Heart left ventricle (tissue), 16 donors: ENCODE data around the gene TSHZ1. TPM values are rescaled to one million over a fixed set of nuclear protein-coding genes. Genes with fewer than 3 reads are reported as not detected.

ENCODE experiments used
- ATAC-seq, 4 donors: fragments of 200-7000 bp; cut with Tn5 transposase; one replicate each; pipeline ENCODE4 v1.9.1; 2020 to 2022; ENCODE audit warnings: moderate library complexity in 4 of 4, mild to moderate bottlenecking in 3 of 4, moderate number of reproducible peaks in 1 of 4
- DNase-seq, 5 donors: peaks; one replicate each; pipeline ENCODE4 v3.0.0-alpha.2; 2020
- H3K27ac ChIP-seq, 12 donors: fragments of 200-600 bp; sonication (generic) in 4 of 12; one replicate each; pipeline versions ENCODE4 v1.5.0 to v1.8.0; 2016 to 2022; ENCODE audit warnings: mild to moderate bottlenecking in 2 of 12
- H3K27me3 ChIP-seq, 9 donors: fragments of 200-600 bp; sonication (generic) in 2 of 9; one replicate each; pipeline versions ENCODE4 v1.5.1 to v1.8.0; 2016 to 2022; ENCODE audit warnings: mild to moderate bottlenecking in 3 of 9
- H3K36me3 ChIP-seq, 9 donors: fragments of 200-600 bp; sonication (generic) in 2 of 9; one replicate each; pipeline versions ENCODE4 v1.5.0 to v1.8.0; 2018 to 2022; ENCODE audit warnings: mild to moderate bottlenecking in 2 of 9
- H3K4me1 ChIP-seq, 12 donors: fragments of 200-600 bp; sonication (generic) in 4 of 12; one replicate each; pipeline versions ENCODE4 v1.5.0 to v1.8.0; 2016 to 2022; ENCODE audit warnings: mild to moderate bottlenecking in 3 of 12
- H3K4me3 ChIP-seq, 12 donors: fragments of 200-600 bp; sonication (generic) in 4 of 12; one replicate each; pipeline versions ENCODE4 v1.5.0 to v1.8.0; 2017 to 2022; ENCODE audit warnings: mild to moderate bottlenecking in 9 of 12, moderate library complexity in 4 of 12
- H3K9me3 ChIP-seq, 12 donors: fragments of 200-600 bp; sonication (generic) in 4 of 12; one replicate each; pipeline versions ENCODE4 v1.5.0 to v1.8.0; 2016 to 2022; ENCODE audit warnings: mild to moderate bottlenecking in 1 of 12
- CTCF ChIP-seq, 12 donors: fragments of 200-600 bp; sonication (generic) in 4 of 12; IDR thresholded peaks; one replicate each; pipeline versions ENCODE4 v1.5.0 to v1.8.0; 2018 to 2022; ENCODE audit warnings: antibody characterized with exemption in 12 of 12, mild to moderate bottlenecking in 5 of 12
- POLR2A ChIP-seq, 2 donors: fragments of 450-650 bp; IDR thresholded peaks; one replicate each; pipeline ENCODE4 v1.6.1; 2017; ENCODE audit warnings: antibody characterized with exemption in 2 of 2, mild to moderate bottlenecking in 2 of 2, moderate library complexity in 2 of 2
- WGBS, 4 donors: extraction: QIAGEN DNeasy Blood & Tissue Kit in 2 of 4; methylation state at CpG; one replicate each; pipeline versions ENCODE4 v1.1.5 to v1.1.7; 2013 to 2018; 5-methylcytosine and 5-hydroxymethylcytosine counted together
- intact Hi-C, 10 donors: fragments of 100-400 bp; cut with DNase I; formaldehyde crosslinking; loops; one replicate each; pipeline versions ENCODE4 v1.11.1 to v1.14.2; 2022
- polyA plus RNA-seq, 2 donors: library from polyadenylated mRNA; stranded (reverse); fragments of 200-250 nt; gene quantifications; one replicate each; pipeline ENCODE4 v1.2.3, GENCODE V29; 2013
- total RNA-seq, 9 donors: library from RNA; depleted of rRNA in 2 of 9; stranded (reverse); fragments of >200 nt in 2 of 9; fragmentation: NEBNext Ultra II Directional in 3 of 9; extraction: Animal tissue kit (Norgen Biotek cat#: 25700) in 3 of 9; gene quantifications; one replicate each; pipeline versions ENCODE4 v1.1.0 to v1.2.4, GENCODE V29; 2016 to 2023
- donor health status: ischemic (EF 13 %, LVEDD 7.1; RV severe dilation, severe dysfunction).
- donor health status: healthy with polysubstance abuse.
- donor health status: DM: no; HTN: yes; CAD: no.
- donor health status: DM: no; HTN: no; CAD: no.
- donor health status: ischemic (EF 25% LVEDD 6.9; RV normal size, moderate dysfunction).
- donor health status: ischemic (EF 25% LVEDD 5.7; RV mildly dilated, moderate dysfunction).
- donor health status: healthy.
- donor health status: DM: yes; HTN: yes; CAD: no.
- donor health status: ischemic (EF 35%, LVEDD 5.7; RV mildly dilated, moderate dysfunction).
- donor health status: nonischemic (EF 11% LVEDD 7.7; RV severe dilation, severe dysfunction).
- donor health status: DM: yes; HTN: yes; CAD: no.
- donor health status: PGD.
- donor health status: ischemic (EF 29% LVEDD 5.4; RV normal size, mild dysfunction).
- donor health status: nonischemic (EF 23%, LVEDD 6.1; RV moderate dilation, normal function).

The TSHZ1 gene
- total and polyA plus RNA-seq, 11 donors: 7.5 to 27.9 (median 19.2) TPM

- Histone ChIP-seq H3K9me3 (no peaks in the 10 kb centered on the region), H3K27ac (no peak overlapping the region), H3K4me1 (peaks cover 0 to 8% (median 0%) of the 10 kb centered on the region in 12 donors), H3K27me3 (no peaks in the 10 kb centered on the region), H3K36me3 (no peaks in the 10 kb centered on the region), H3K4me3 (no peak overlapping the region)
- ATAC-seq: no peak
- 90 to 99% (median 96%) methylated on average over 4 of the region's 4 CpGs for WGBS, 4 donors
- no peak for DNase-seq
- intact Hi-C loops: loop anchor here in 6 of 10 donors (5.0 to 10.0 kb wide), 8 partner anchors 88 to 508 kb away; no protein-coding TSS in a partner anchor
- TF ChIP-seq POLR2A (IDR thresholded peaks at IDR 0.05) (no peak), CTCF (IDR thresholded peaks at IDR 0.05) (no peak)
Observed at GRCh38 chr18:75162978-75163377, 47.6 kb upstream of the TSHZ1 start.

GRCh38 chr18:75163736-75164135 is 46.9 kb upstream of the TSHZ1 start:
- intact Hi-C loops: loop anchor here in 6 of 10 donors (5.0 to 10.0 kb wide), 8 partner anchors 89 to 509 kb away; no protein-coding TSS in a partner anchor
- H3K27ac ChIP-seq: no peak overlapping the region
- ATAC-seq (no peak), DNase-seq (no peak)
- no peaks in the 10 kb centered on the region for H3K36me3 ChIP-seq
- H3K9me3 ChIP-seq: no peaks in the 10 kb centered on the region
- H3K4me3 ChIP-seq: no peak overlapping the region
- no peaks in the 10 kb centered on the region for H3K27me3 ChIP-seq
- WGBS, 4 donors: 93 to 97% (median 96%) methylated on average over 3 to 4 of the region's 4 CpGs; no CpG with 5 or more reads in 1 of the 4 donors
- TF ChIP-seq CTCF (IDR thresholded peaks at IDR 0.05) (no peak), POLR2A (IDR thresholded peaks at IDR 0.05) (no peak)
- peaks cover 0 to 12% (median 5%) of the 10 kb centered on the region in 12 donors for H3K4me1 ChIP-seq

GRCh38 chr18:75164479-75164878 is 46.1 kb upstream of the TSHZ1 start:
- ATAC-seq: no peak
- TF ChIP-seq CTCF (IDR thresholded peaks at IDR 0.05): no peak
- TF ChIP-seq POLR2A (IDR thresholded peaks at IDR 0.05): no peak
- WGBS, 4 donors: 92 to 95% (median 94%) methylated on average over 2 to 3 of the region's 3 CpGs

GRCh38 chr18:75165926-75166325 is 44.7 kb upstream of the TSHZ1 start:
- Histone ChIP-seq H3K9me3 (no peaks in the 10 kb centered on the region), H3K4me1 (peaks cover 0 to 21% (median 6%) of the 10 kb centered on the region in 12 donors), H3K36me3 (no peaks in the 10 kb centered on the region), H3K27me3 (no peaks in the 10 kb centered on the region), H3K4me3 (no peak overlapping the region), H3K27ac (no peak overlapping the region)
- TF ChIP-seq CTCF (IDR thresholded peaks at IDR 0.05) (no peak), POLR2A (IDR thresholded peaks at IDR 0.05) (no peak)
- ATAC-seq (no peak), DNase-seq (no peak)
- intact Hi-C loops: loop anchor here in 5 of 10 donors (5.0 to 10.0 kb wide), 7 partner anchors 41 to 511 kb away; partner anchors contain the start of gene PTGR3 (in 1 of the 5)
- 92 to 98% (median 97%) methylated on average over 8 of the region's 8 CpGs for WGBS, 4 donors

More at GRCh38 chr18:75164479-75164878, 46.1 kb upstream of the TSHZ1 start:
- H3K27ac ChIP-seq: no peak overlapping the region
- peaks cover 0 to 18% (median 5%) of the 10 kb centered on the region in 12 donors for H3K4me1 ChIP-seq
- H3K4me3 ChIP-seq: no peak overlapping the region
- H3K9me3 ChIP-seq: no peaks in the 10 kb centered on the region
- H3K36me3 ChIP-seq: no peaks in the 10 kb centered on the region
- no peak for DNase-seq
- H3K27me3 ChIP-seq: no peaks in the 10 kb centered on the region
- intact Hi-C loops: loop anchor here in 6 of 10 donors (5.0 to 10.0 kb wide), 8 partner anchors 90 to 510 kb away; no protein-coding TSS in a partner anchor
